Lower leg skin (tissue), 3 donors: Measurements from ENCODE around the gene KPNA3.

ENCODE experiments used
- POLR2A ChIP-seq, 2 donors: fragments of 450-650 bp; IDR thresholded peaks; one replicate each; pipeline ENCODE4 v1.6.1; 2016 to 2017; ENCODE audit warnings: antibody characterized with exemption in 2 of 2, mild to moderate bottlenecking in 1 of 2, moderate library complexity in 1 of 2
- TF ChIP-seq, protein P1 (sequence below), 3 donors: fragments of 450-650 bp; IDR thresholded peaks; one replicate each; pipeline ENCODE4 v1.5.1; 2016; ENCODE audit warnings: antibody characterized with exemption in 3 of 3, mild to moderate bottlenecking in 3 of 3, moderate library complexity in 2 of 3

DNA sequence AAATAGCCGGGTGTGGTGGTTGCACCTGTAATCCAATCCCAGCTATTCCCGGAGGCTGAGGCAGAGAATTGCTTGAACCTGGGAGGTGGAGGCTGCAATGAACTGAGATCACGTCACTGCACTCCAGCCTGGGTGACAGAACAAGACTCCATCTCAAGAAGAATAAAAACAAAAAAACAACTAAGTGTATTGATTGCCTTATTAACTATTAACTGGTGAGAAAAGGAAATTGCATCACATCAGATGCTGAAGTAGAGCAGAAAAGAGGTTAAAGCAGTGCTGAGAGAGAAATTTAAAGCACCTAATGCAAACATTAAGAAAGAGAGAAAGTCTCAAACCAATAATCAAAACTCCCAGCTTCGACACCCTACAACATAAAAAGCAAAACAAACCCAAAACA, 38.3 kb downstream of the KPNA3 start:
- no peak for TF ChIP-seq POLR2A (IDR thresholded peaks at IDR 0.05)
- TF ChIP-seq, protein P1, sequence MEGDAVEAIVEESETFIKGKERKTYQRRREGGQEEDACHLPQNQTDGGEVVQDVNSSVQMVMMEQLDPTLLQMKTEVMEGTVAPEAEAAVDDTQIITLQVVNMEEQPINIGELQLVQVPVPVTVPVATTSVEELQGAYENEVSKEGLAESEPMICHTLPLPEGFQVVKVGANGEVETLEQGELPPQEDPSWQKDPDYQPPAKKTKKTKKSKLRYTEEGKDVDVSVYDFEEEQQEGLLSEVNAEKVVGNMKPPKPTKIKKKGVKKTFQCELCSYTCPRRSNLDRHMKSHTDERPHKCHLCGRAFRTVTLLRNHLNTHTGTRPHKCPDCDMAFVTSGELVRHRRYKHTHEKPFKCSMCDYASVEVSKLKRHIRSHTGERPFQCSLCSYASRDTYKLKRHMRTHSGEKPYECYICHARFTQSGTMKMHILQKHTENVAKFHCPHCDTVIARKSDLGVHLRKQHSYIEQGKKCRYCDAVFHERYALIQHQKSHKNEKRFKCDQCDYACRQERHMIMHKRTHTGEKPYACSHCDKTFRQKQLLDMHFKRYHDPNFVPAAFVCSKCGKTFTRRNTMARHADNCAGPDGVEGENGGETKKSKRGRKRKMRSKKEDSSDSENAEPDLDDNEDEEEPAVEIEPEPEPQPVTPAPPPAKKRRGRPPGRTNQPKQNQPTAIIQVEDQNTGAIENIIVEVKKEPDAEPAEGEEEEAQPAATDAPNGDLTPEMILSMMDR (IDR thresholded peaks at IDR 0.05): no peak
